Caco-2 (cell line): ENCODE results near the gene MTA1. TPM values are rescaled to one million over a fixed set of nuclear protein-coding genes. Genes with fewer than 3 reads are reported as not detected.

ENCODE experiments used
- BruUV-seq: library from RNA; stranded (reverse); fragments of 400-500 nt; replicated peaks from 2 replicates; lab custom pipeline; 2021; lab: Mats Ljungman, UMichigan
- CTCF ChIA-PET: fragments of 300-600 bp; sonication (Branson Sonifier 250); formaldehyde crosslinking; loops from one replicate; lab custom pipeline; 2022; ENCODE audit warnings: antibody characterized with exemption; lab: Charles Lee
- POLR2A ChIA-PET: fragments of 300-600 bp; sonication (Branson Sonifier 250); formaldehyde crosslinking; loops from one replicate; lab custom pipeline; 2022; ENCODE audit warnings: antibody characterized with exemption; lab: Charles Lee
- DNase-seq, 2 experiments: peaks; one replicate each; pipeline versions ENCODE4 v3.0.0 to v3.0.0-alpha.2; 2020 to 2022
- H3K27me3 ChIP-seq: replicated peaks from 2 replicates; pipeline ENCODE4 v1.6.0; 2011; ENCODE audit warnings: low read length; ENCODE audit not compliant: control insufficient read depth, insufficient read depth
- H3K36me3 ChIP-seq: 2 replicates; pipeline ENCODE4 v1.5.1; 2011; ENCODE audit warnings: low read length; ENCODE audit not compliant: control insufficient read depth, insufficient read depth
- H3K4me1 ChIP-seq: fragments of 250-450 bp; sonication (Bioruptor Pico); 2 replicates; pipeline ENCODE4 v1.5.1; 2020; ENCODE audit warnings: mild to moderate bottlenecking
- H3K4me3 ChIP-seq: 2 replicates; pipeline ENCODE4 v1.5.1; 2011; ENCODE audit warnings: low read depth, mild to moderate bottlenecking, control low read depth, low read length
- H3K9me3 ChIP-seq: fragments of 250-450 bp; sonication (Bioruptor Pico); 2 replicates; pipeline ENCODE4 v1.5.1; 2020; ENCODE audit warnings: mild to moderate bottlenecking, moderate library complexity
- H3K27ac Mint-ChIP-seq: one replicate; pipeline ENCODE4 v1.8.0; 2022; ENCODE audit warnings: mixed read lengths; ENCODE audit not compliant: unreplicated experiment
- H3K27me3 Mint-ChIP-seq: one replicate; pipeline ENCODE4 v1.8.0; 2022; ENCODE audit warnings: mixed read lengths; ENCODE audit not compliant: insufficient read depth, unreplicated experiment
- H3K36me3 Mint-ChIP-seq: one replicate; pipeline ENCODE4 v1.8.0; 2022; ENCODE audit warnings: mild to moderate bottlenecking, mixed read lengths; ENCODE audit not compliant: insufficient read depth, unreplicated experiment
- H3K4me1 Mint-ChIP-seq: one replicate; pipeline ENCODE4 v1.8.0; 2022; ENCODE audit warnings: low read depth, mixed read lengths; ENCODE audit not compliant: unreplicated experiment
- H3K4me3 Mint-ChIP-seq: one replicate; pipeline ENCODE4 v1.8.0; 2022; ENCODE audit warnings: mild to moderate bottlenecking, moderate library complexity, mixed read lengths; ENCODE audit not compliant: unreplicated experiment
- H3K9me3 Mint-ChIP-seq: one replicate; pipeline ENCODE4 v1.8.0; 2022; ENCODE audit warnings: mixed read lengths; ENCODE audit not compliant: unreplicated experiment
- CTCF ChIP-seq, 2 experiments: fragments of 200-600 bp in 1 of 2; IDR thresholded peaks; 1 replicate in 1 of 2; 2 replicates in 1 of 2; pipeline versions ENCODE4 v1.5.1 to v1.8.0; 2011 to 2022; ENCODE audit warnings: antibody characterized with exemption in 1 of 2, control low read depth in 1 of 2, inconsistent platforms in 1 of 2, low read depth in 1 of 2, low read length in 1 of 2, mild to moderate bottlenecking in 1 of 2, moderate library complexity in 1 of 2; ENCODE audit not compliant: insufficient read depth in 1 of 2, severe bottlenecking in 1 of 2, unreplicated experiment in 1 of 2
- intact Hi-C: fragments of 100-400 bp; cut with micrococcal nuclease; formaldehyde crosslinking; loops from one replicate; pipeline ENCODE4 v1.10.0; 2022; ENCODE audit not compliant: unreplicated experiment
- total RNA-seq: library from RNA; stranded (reverse); gene quantifications from 2 replicates; pipeline ENCODE4 v1.2.3, GENCODE V29; 2022

MTA1 gene
- total RNA-seq, 1 experiment from 2014 or later = 167 TPM

- no peaks in the 10 kb centered on the region for H3K4me1 ChIP-seq
- H3K4me3 ChIP-seq = no peak overlapping the region
- Mint-ChIP-seq H3K27me3 (peaks cover 13% of the 10 kb centered on the region), H3K36me3 (peaks cover 17% of the 10 kb centered on the region), H3K4me1 (peaks cover 7% of the 10 kb centered on the region), H3K27ac (no peak overlapping the region), H3K4me3 (no peak overlapping the region), H3K9me3 (no peaks in the 10 kb centered on the region)
- no peak for DNase-seq
- no peaks in the 10 kb centered on the region for H3K36me3 ChIP-seq
- no TSS peak for BruUV-seq
- intact Hi-C loops = no loop called here
- TF ChIP-seq CTCF (IDR thresholded peaks at IDR 0.05; ENCODE audit: insufficient read depth in 1 of 2, low read depth in 1 of 2, low read length in 1 of 2, severe bottlenecking in 1 of 2, unreplicated experiment in 1 of 2) = no peak
- H3K27me3 ChIP-seq = no peaks in the 10 kb centered on the region
- POLR2A ChIA-PET = no interaction called here
- H3K9me3 ChIP-seq = no peaks in the 10 kb centered on the region
- CTCF ChIA-PET = no interaction called here
Observed at GRCh38 chr14:105503935-105504692, 84.5 kb downstream of the MTA1 start.

- CTCF ChIA-PET = no interaction called here
- intact Hi-C loops = no loop called here
- H3K4me1 Mint-ChIP-seq = peaks cover 7% of the 10 kb centered on the region
- no peaks in the 10 kb centered on the region for H3K9me3 Mint-ChIP-seq
- Histone ChIP-seq H3K4me1 (no peaks in the 10 kb centered on the region), H3K27me3 (no peaks in the 10 kb centered on the region), H3K36me3 (no peaks in the 10 kb centered on the region), H3K9me3 (no peaks in the 10 kb centered on the region), H3K4me3 (no peak overlapping the region)
- no peak for DNase-seq
- TF ChIP-seq CTCF (IDR thresholded peaks at IDR 0.05; ENCODE audit: insufficient read depth in 1 of 2, low read depth in 1 of 2, low read length in 1 of 2, severe bottlenecking in 1 of 2, unreplicated experiment in 1 of 2) = no peak
- POLR2A ChIA-PET = no interaction called here
- no peak overlapping the region for H3K4me3 Mint-ChIP-seq
- H3K27me3 Mint-ChIP-seq = peaks cover 13% of the 10 kb centered on the region
- no peak overlapping the region for H3K27ac Mint-ChIP-seq
- BruUV-seq = no TSS peak
- peaks cover 16% of the 10 kb centered on the region for H3K36me3 Mint-ChIP-seq
Observed at GRCh38 chr14:105505101-105505500, 85.5 kb downstream of the MTA1 start.

DNA sequence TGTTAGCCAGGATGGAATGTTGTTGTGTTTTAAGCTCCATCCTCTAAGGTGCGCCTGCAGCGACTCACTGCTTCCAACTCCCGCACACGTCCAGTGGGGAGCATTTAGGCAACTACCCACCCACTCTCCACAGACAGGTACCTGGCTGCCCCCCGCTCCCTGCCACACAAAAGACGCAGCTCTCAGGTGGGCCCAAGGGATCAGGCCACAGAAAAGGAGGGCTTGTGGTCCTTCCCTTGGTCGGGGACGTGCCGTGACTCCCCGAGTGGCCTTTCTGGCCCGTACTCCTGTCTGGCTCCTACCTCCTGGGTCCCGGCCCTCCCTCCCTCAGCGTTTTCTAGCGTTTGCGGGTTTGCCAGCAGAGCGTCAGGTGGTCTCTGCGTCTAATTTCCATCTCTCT, 87.6 kb downstream of the MTA1 start:
- Mint-ChIP-seq H3K36me3 (peaks cover 16% of the 10 kb centered on the region), H3K4me3 (no peak overlapping the region), H3K27ac (no peak overlapping the region), H3K4me1 (peaks cover 7% of the 10 kb centered on the region), H3K9me3 (no peaks in the 10 kb centered on the region), H3K27me3 (peaks cover 17% of the 10 kb centered on the region)
- Histone ChIP-seq H3K4me3 (no peak overlapping the region), H3K9me3 (no peaks in the 10 kb centered on the region), H3K36me3 (no peaks in the 10 kb centered on the region), H3K4me1 (no peaks in the 10 kb centered on the region), H3K27me3 (no peaks in the 10 kb centered on the region)
- no peak for TF ChIP-seq CTCF (IDR thresholded peaks at IDR 0.05; ENCODE audit: insufficient read depth in 1 of 2, low read depth in 1 of 2, low read length in 1 of 2, severe bottlenecking in 1 of 2, unreplicated experiment in 1 of 2)
- intact Hi-C loops = no loop called here
- BruUV-seq = no TSS peak
- POLR2A ChIA-PET = no interaction called here
- CTCF ChIA-PET = no interaction called here
- DNase-seq = no peak
